H9 (cell line): ENCODE measurements around the gene HLF. TPM values are rescaled to one million over a fixed set of nuclear protein-coding genes. Genes with fewer than 3 reads are reported as not detected.

Experiments
- DNase-seq: peaks from one replicate; pipeline ENCODE4 v3.0.0-alpha.2; 2017
- H2AFZ ChIP-seq: one replicate; pipeline ENCODE4 v1.6.1; 2013; ENCODE audit warnings: mild to moderate bottlenecking, low read length, control low read depth, moderate library complexity
- H2AK5ac ChIP-seq: 2 replicates; pipeline ENCODE4 v1.6.1; 2013; ENCODE audit warnings: low read length, control low read depth, mixed read lengths; ENCODE audit not compliant: insufficient read length
- H2BK120ac ChIP-seq: one replicate; pipeline ENCODE4 v1.6.1; 2013; ENCODE audit warnings: low read depth, mild to moderate bottlenecking, low read length, control low read depth, inconsistent platforms; ENCODE audit not compliant: poor library complexity, severe bottlenecking
- H2BK12ac ChIP-seq: 2 replicates; pipeline ENCODE4 v1.6.1; 2013; ENCODE audit warnings: low read length, control low read depth, mixed read lengths, low read depth; ENCODE audit not compliant: insufficient read length
- H2BK15ac ChIP-seq: 2 replicates; pipeline ENCODE4 v1.6.1; 2013; ENCODE audit warnings: low read depth, low read length, control low read depth
- H2BK20ac ChIP-seq: one replicate; pipeline ENCODE4 v1.6.1; 2013; ENCODE audit warnings: low read depth, mild to moderate bottlenecking, low read length, control low read depth, inconsistent platforms; ENCODE audit not compliant: poor library complexity, severe bottlenecking
- H2BK5ac ChIP-seq: 2 replicates; pipeline ENCODE4 v1.6.1; 2013; ENCODE audit warnings: low read length, control low read depth, mixed read lengths; ENCODE audit not compliant: insufficient read length
- H3K14ac ChIP-seq: 2 replicates; pipeline ENCODE4 v1.6.1; 2013; ENCODE audit warnings: low read length, control low read depth; ENCODE audit not compliant: insufficient read depth
- H3K18ac ChIP-seq: 2 replicates; pipeline ENCODE4 v1.6.1; 2013; ENCODE audit warnings: low read depth, mild to moderate bottlenecking, mixed read lengths, low read length, control low read depth; ENCODE audit not compliant: insufficient read length
- H3K23ac ChIP-seq: 2 replicates; pipeline ENCODE4 v1.6.1; 2013; ENCODE audit warnings: low read length, control low read depth, mixed read lengths, low read depth; ENCODE audit not compliant: insufficient read length
- H3K23me2 ChIP-seq: 2 replicates; pipeline ENCODE4 v1.6.1; 2013; ENCODE audit warnings: low read depth, mild to moderate bottlenecking, mixed read lengths, low read length, control low read depth; ENCODE audit not compliant: insufficient read length, poor library complexity, severe bottlenecking
- H3K27ac ChIP-seq: 2 replicates; pipeline ENCODE4 v1.5.1; 2013; ENCODE audit warnings: low read length, control low read depth, mixed read lengths, low read depth; ENCODE audit not compliant: insufficient read length
- H3K27me3 ChIP-seq: 2 replicates; pipeline ENCODE4 v1.6.1; 2013; ENCODE audit warnings: low read length, control low read depth, inconsistent platforms; ENCODE audit not compliant: insufficient read depth
- H3K4ac ChIP-seq: 2 replicates; pipeline ENCODE4 v1.6.1; 2013; ENCODE audit warnings: low read depth, mild to moderate bottlenecking, control low read depth, inconsistent platforms, low read length, moderate library complexity
- H3K4me1 ChIP-seq: 2 replicates; pipeline ENCODE4 v1.6.1; 2013; ENCODE audit warnings: low read length, control low read depth, inconsistent platforms; ENCODE audit not compliant: insufficient read depth
- H3K4me2 ChIP-seq: 2 replicates; pipeline ENCODE4 v1.6.1; 2013; ENCODE audit warnings: low read length, control low read depth, mixed read lengths; ENCODE audit not compliant: insufficient read length, insufficient read depth
- H3K56ac ChIP-seq: 2 replicates; pipeline ENCODE4 v1.6.1; 2013; ENCODE audit warnings: low read depth, mild to moderate bottlenecking, mixed read lengths, low read length, control low read depth; ENCODE audit not compliant: insufficient read length
- H3K79me1 ChIP-seq: 2 replicates; pipeline ENCODE4 v1.6.1; 2013; ENCODE audit warnings: low read depth, mild to moderate bottlenecking, moderate library complexity, low read length, control low read depth, inconsistent platforms; ENCODE audit not compliant: insufficient read depth, poor library complexity, severe bottlenecking
- H3K79me2 ChIP-seq: 2 replicates; pipeline ENCODE4 v1.6.1; 2013; ENCODE audit warnings: low read length, control low read depth, inconsistent platforms; ENCODE audit not compliant: insufficient read depth
- H3K9ac ChIP-seq: 2 replicates; pipeline ENCODE4 v1.6.1; 2013; ENCODE audit warnings: low read length, control low read depth, mixed read lengths; ENCODE audit not compliant: insufficient read length; ENCODE audit errors: extremely low read depth
- H3K9me3 ChIP-seq: one replicate; pipeline ENCODE4 v1.6.1; 2013; ENCODE audit warnings: low read depth, low read length, inconsistent platforms; ENCODE audit not compliant: control insufficient read depth
- H3T11ph ChIP-seq: one replicate; pipeline ENCODE4 v1.6.1; 2013; ENCODE audit warnings: mild to moderate bottlenecking, low read length, control low read depth, inconsistent platforms
- H4K20me1 ChIP-seq: one replicate; pipeline ENCODE4 v1.6.1; 2013; ENCODE audit not compliant: control insufficient read depth, insufficient read length, insufficient read depth
- H4K5ac ChIP-seq: 2 replicates; pipeline ENCODE4 v1.6.1; 2013; ENCODE audit warnings: low read depth, mild to moderate bottlenecking, mixed read lengths, low read length, control low read depth; ENCODE audit not compliant: insufficient read length
- H4K8ac ChIP-seq: replicated peaks from 2 replicates; pipeline ENCODE4 v1.6.1; 2013; ENCODE audit warnings: low read length, control low read depth, mixed read lengths, low read depth; ENCODE audit not compliant: insufficient read length
- H4K91ac ChIP-seq: 2 replicates; pipeline ENCODE4 v1.6.1; 2013; ENCODE audit warnings: low read depth, mild to moderate bottlenecking, moderate library complexity, mixed read lengths, low read length, control low read depth; ENCODE audit not compliant: insufficient read length
- H3K27ac Mint-ChIP-seq, 3 experiments: 2 replicates in 2 of 3; 3 replicates in 1 of 3; pipeline ENCODE4 v1.8.0; 2020 to 2021; ENCODE audit warnings: mixed read lengths in 3 of 3, mild to moderate bottlenecking in 1 of 3, moderate library complexity in 1 of 3
- H3K27me3 Mint-ChIP-seq: 2 replicates; pipeline ENCODE4 v1.8.0; 2021; ENCODE audit warnings: low read depth, mild to moderate bottlenecking, moderate library complexity, mixed read lengths
- H3K36me3 Mint-ChIP-seq, 3 experiments: 2 replicates in 2 of 3; 3 replicates in 1 of 3; pipeline ENCODE4 v1.8.0; 2020 to 2021; ENCODE audit warnings: low read depth in 3 of 3, mixed read lengths in 3 of 3; ENCODE audit not compliant: insufficient read depth in 1 of 3
- H3K4me1 Mint-ChIP-seq, 2 experiments: 2 replicates each; pipeline ENCODE4 v1.8.0; 2020; ENCODE audit warnings: mixed read lengths in 2 of 2
- H3K4me3 Mint-ChIP-seq, 2 experiments: 2 replicates in 1 of 2; 3 replicates in 1 of 2; pipeline ENCODE4 v1.8.0; 2020 to 2021; ENCODE audit warnings: mild to moderate bottlenecking in 2 of 2, mixed read lengths in 2 of 2, moderate library complexity in 1 of 2
- H3K9me3 Mint-ChIP-seq, 2 experiments: 2 replicates in 1 of 2; 3 replicates in 1 of 2; pipeline ENCODE4 v1.8.0; 2020; ENCODE audit warnings: mild to moderate bottlenecking in 2 of 2, mixed read lengths in 2 of 2, moderate library complexity in 1 of 2
- WGBS: extraction: QIAGEN DNeasy Blood & Tissue Kit; methylation state at CpG from one replicate; pipeline ENCODE4 v1.1.7; 2013; ENCODE audit warnings: missing lambda C conversion rate, low lambda C conversion rate, mixed read lengths; ENCODE audit not compliant: insufficient read length; ENCODE audit errors: extremely low coverage; 5-methylcytosine and 5-hydroxymethylcytosine counted together
- total RNA-seq: library from RNA; stranded (reverse); gene quantifications from 2 replicates; pipeline ENCODE4 v1.2.1, GENCODE V29; 2021
- TF ChIP-seq, protein P1 (sequence below): fragments of 200-600 bp; sonication (generic); conservative IDR thresholded peaks from 3 replicates; pipeline ENCODE4 v1.8.0; 2021; ENCODE audit warnings: antibody characterized with exemption, mild to moderate bottlenecking

HLF gene
- total RNA-seq, 1 experiment from 2014 or later: 0.17 TPM

GRCh38 chr17:55302407-55302787 is 37.6 kb downstream of the HLF start:
- Histone ChIP-seq H4K5ac (no peak overlapping the region), H2AK5ac (no peak overlapping the region), H4K20me1 (no peaks in the 10 kb centered on the region), H3K23me2 (no peaks in the 10 kb centered on the region), H3K14ac (no peak overlapping the region), H3K56ac (no peak overlapping the region), H2BK120ac (no peak overlapping the region), H4K8ac (no peak overlapping the region), H3K27ac (no peak overlapping the region), H3K27me3 (no peaks in the 10 kb centered on the region), H3K79me2 (no peaks in the 10 kb centered on the region), H3K4ac (no peak overlapping the region), H3K23ac (no peak overlapping the region), H3K79me1 (no peaks in the 10 kb centered on the region), H2BK5ac (no peak overlapping the region), H3K4me2 (no peak overlapping the region), H3K18ac (no peak overlapping the region), H2AFZ (no peak overlapping the region), H3K9me3 (no peaks in the 10 kb centered on the region), H3K4me1 (no peaks in the 10 kb centered on the region), H2BK15ac (no peak overlapping the region), H3T11ph (no peak overlapping the region), H2BK20ac (no peak overlapping the region), H3K9ac (no peak overlapping the region), H2BK12ac (no peak overlapping the region), H4K91ac (no peak overlapping the region)
- H3K9me3 Mint-ChIP-seq: no peaks in the 10 kb centered on the region
- H3K27me3 Mint-ChIP-seq: no peaks in the 10 kb centered on the region; the same call in 1 of the 2 replicates
- peaks cover 15 to 19% of the 10 kb centered on the region in 2 experiments for H3K4me1 Mint-ChIP-seq
- no peak overlapping the region for H3K4me3 Mint-ChIP-seq
- no peak for DNase-seq
- TF ChIP-seq, protein P1, sequence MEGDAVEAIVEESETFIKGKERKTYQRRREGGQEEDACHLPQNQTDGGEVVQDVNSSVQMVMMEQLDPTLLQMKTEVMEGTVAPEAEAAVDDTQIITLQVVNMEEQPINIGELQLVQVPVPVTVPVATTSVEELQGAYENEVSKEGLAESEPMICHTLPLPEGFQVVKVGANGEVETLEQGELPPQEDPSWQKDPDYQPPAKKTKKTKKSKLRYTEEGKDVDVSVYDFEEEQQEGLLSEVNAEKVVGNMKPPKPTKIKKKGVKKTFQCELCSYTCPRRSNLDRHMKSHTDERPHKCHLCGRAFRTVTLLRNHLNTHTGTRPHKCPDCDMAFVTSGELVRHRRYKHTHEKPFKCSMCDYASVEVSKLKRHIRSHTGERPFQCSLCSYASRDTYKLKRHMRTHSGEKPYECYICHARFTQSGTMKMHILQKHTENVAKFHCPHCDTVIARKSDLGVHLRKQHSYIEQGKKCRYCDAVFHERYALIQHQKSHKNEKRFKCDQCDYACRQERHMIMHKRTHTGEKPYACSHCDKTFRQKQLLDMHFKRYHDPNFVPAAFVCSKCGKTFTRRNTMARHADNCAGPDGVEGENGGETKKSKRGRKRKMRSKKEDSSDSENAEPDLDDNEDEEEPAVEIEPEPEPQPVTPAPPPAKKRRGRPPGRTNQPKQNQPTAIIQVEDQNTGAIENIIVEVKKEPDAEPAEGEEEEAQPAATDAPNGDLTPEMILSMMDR: no peak
- no peak overlapping the region for H3K27ac Mint-ChIP-seq
- no peaks in the 10 kb centered on the region for H3K36me3 Mint-ChIP-seq
- WGBS: no CpG with 5 or more reads among the region's 6 CpGs
